ENCODE measurements around the gene MFSD11.
A peak's percentile ranks its signal among the peaks of the same experiment; 100 is the strongest.
"Not testable (repeated sequence)": the region's sequence is repeated elsewhere in the genome, so short reads cannot be mapped to it uniquely, and the experiment has no call there.

MFSD11 gene

GRCh38 chr17:76734080-76734840, 3.7 kb upstream of the MFSD11 start:
- no peak for TF ChIP-seq CTCF (IDR thresholded peaks at IDR 0.05; ENCODE audit: low read depth, low read length)
- in situ Hi-C loops (cut with HindIII; ENCODE audit: low sequenced_read_pairs) = no loop called here
- H3K4me3 ChIP-seq (ENCODE audit: low read depth, low read length) = peak overlapping the region; percentile 92
- DNase-seq (ENCODE audit: low read depth, low spot score) = no peak

GRCh38 chr17:76735006-76735405, 2.9 kb upstream of the MFSD11 start:
- TF ChIP-seq CTCF (IDR thresholded peaks at IDR 0.05; ENCODE audit: low read depth, low read length) = no peak
- peak overlapping the region; percentile 92 for H3K4me3 ChIP-seq (ENCODE audit: low read depth, low read length)
- peak; percentile 54 for DNase-seq (ENCODE audit: low read depth, low spot score)
- in situ Hi-C loops (cut with HindIII; ENCODE audit: low sequenced_read_pairs) = no loop called here

GRCh38 chr17:76735586-76736348, 2.2 kb upstream of the MFSD11 start:
- no peak for DNase-seq (ENCODE audit: low read depth, low spot score)
- in situ Hi-C loops (cut with HindIII; ENCODE audit: low sequenced_read_pairs) = no loop called here
- H3K4me3 ChIP-seq (ENCODE audit: low read depth, low read length) = peak overlapping the region; percentile 92
- TF ChIP-seq CTCF (IDR thresholded peaks at IDR 0.05; ENCODE audit: low read depth, low read length) = no peak

- DNase-seq (ENCODE audit: low read depth, low spot score) = peak; percentile 65
- no peak for TF ChIP-seq CTCF (IDR thresholded peaks at IDR 0.05; ENCODE audit: low read depth, low read length)
- in situ Hi-C loops (cut with HindIII; ENCODE audit: low sequenced_read_pairs) = no loop called here
- peak overlapping the region; percentile 92 for H3K4me3 ChIP-seq (ENCODE audit: low read depth, low read length)
Measured at GRCh38 chr17:76736349-76737081, 1.4 kb upstream of the MFSD11 start.

- peak within 1 kb of the TSS; percentile 92 for H3K4me3 ChIP-seq (ENCODE audit: low read depth, low read length)
- in situ Hi-C loops (cut with HindIII; ENCODE audit: low sequenced_read_pairs) = no loop called here
- no peak for TF ChIP-seq CTCF (IDR thresholded peaks at IDR 0.05; ENCODE audit: low read depth, low read length)
Measured at GRCh38 chr17:76737082-76737675, 740 bp upstream of the MFSD11 start, which contains the start of gene SRSF2. TSS of gene SRSF2 (minus strand) at chr17:76737331. CDS start at chr17:76737160, 171 bp downstream.

GRCh38 chr17:76738468-76738850, 540 bp downstream of the MFSD11 start:
- TF ChIP-seq CTCF (IDR thresholded peaks at IDR 0.05; ENCODE audit: low read depth, low read length) = no peak
- DNase-seq (ENCODE audit: low read depth, low spot score) = no peak
- H3K4me3 ChIP-seq (ENCODE audit: low read depth, low read length) = peak overlapping the region; percentile 92
- in situ Hi-C loops (cut with HindIII; ENCODE audit: low sequenced_read_pairs) = no loop called here

More at GRCh38 chr17:76737082-76737675, 740 bp upstream of the MFSD11 start, which contains the start of gene SRSF2:
- DNase-seq (ENCODE audit: low read depth, low spot score) = peak; percentile 99

GRCh38 chr17:76739568-76740115, 1.7 kb downstream of the MFSD11 start:
- in situ Hi-C loops (cut with HindIII; ENCODE audit: low sequenced_read_pairs); H3K4me3 ChIP-seq (ENCODE audit: low read depth, low read length); DNase-seq (ENCODE audit: low read depth, low spot score): not testable (repeated sequence)

Measured in astrocyte of the spinal cord (primary cell).